ENCODE data around the gene ATG5. TPM values are rescaled to one million over a fixed set of nuclear protein-coding genes. Genes with fewer than 3 reads are reported as not detected.

Gene ATG5
- total RNA-seq, 1 donor from 2014 or later, result 40.8 TPM

GRCh38 chr6:106347219-106347618 is 21.7 kb upstream of the ATG5 start:
- no peak overlapping the region for H3K4me3 Mint-ChIP-seq (ENCODE audit: low read depth)

GRCh38 chr6:106339334-106340029 is 13.9 kb upstream of the ATG5 start:
- no peak overlapping the region for H3K4me3 Mint-ChIP-seq (ENCODE audit: low read depth)
- DNase-seq (ENCODE audit: low spot score, unreplicated experiment), result peak; percentile 23
- no peaks in the 10 kb centered on the region for H3K9me3 Mint-ChIP-seq (ENCODE audit: low read depth)
- peak; percentile 80 for TF ChIP-seq CTCF (IDR thresholded peaks at IDR 0.05; ENCODE audit: unreplicated experiment)
- H3K27me3 Mint-ChIP-seq, result peaks cover 12% of the 10 kb centered on the region
- no peaks in the 10 kb centered on the region for H3K36me3 Mint-ChIP-seq (ENCODE audit: insufficient read depth)
- H3K27ac Mint-ChIP-seq, result no peak overlapping the region
- H3K4me1 Mint-ChIP-seq (ENCODE audit: low read depth), result peaks cover 3% of the 10 kb centered on the region

More at GRCh38 chr6:106347219-106347618, 21.7 kb upstream of the ATG5 start:
- Mint-ChIP-seq H3K36me3 (ENCODE audit: insufficient read depth) (no peaks in the 10 kb centered on the region), H3K9me3 (ENCODE audit: low read depth) (peaks cover 4% of the 10 kb centered on the region), H3K27me3 (no peaks in the 10 kb centered on the region), H3K27ac (no peak overlapping the region), H3K4me1 (ENCODE audit: low read depth) (peaks cover 12% of the 10 kb centered on the region)
- TF ChIP-seq CTCF (IDR thresholded peaks at IDR 0.05; ENCODE audit: unreplicated experiment), result no peak
- no peak for DNase-seq (ENCODE audit: low spot score, unreplicated experiment)

- Mint-ChIP-seq H3K4me3 (ENCODE audit: low read depth) (no peak overlapping the region), H3K9me3 (ENCODE audit: low read depth) (no peaks in the 10 kb centered on the region), H3K4me1 (ENCODE audit: low read depth) (peaks cover 3% of the 10 kb centered on the region), H3K27me3 (peaks cover 12% of the 10 kb centered on the region), H3K27ac (no peak overlapping the region), H3K36me3 (ENCODE audit: insufficient read depth) (no peaks in the 10 kb centered on the region)
- DNase-seq (ENCODE audit: low spot score, unreplicated experiment), result peak; percentile 14
- TF ChIP-seq CTCF (IDR thresholded peaks at IDR 0.05; ENCODE audit: unreplicated experiment), result peak; percentile 80
These were observed 9.3 kb upstream of the ATG5 start for GRCh38 chr6:106334646-106335448.

GRCh38 chr6:106324726-106325335 is 729 bp downstream of the ATG5 start:
- TF ChIP-seq CTCF (IDR thresholded peaks at IDR 0.05; ENCODE audit: unreplicated experiment), result no peak
- Mint-ChIP-seq H3K9me3 (ENCODE audit: low read depth) (peaks cover 6% of the 10 kb centered on the region), H3K4me1 (ENCODE audit: low read depth) (peaks cover 24% of the 10 kb centered on the region), H3K27ac (peak overlapping the region; percentile 98), H3K4me3 (ENCODE audit: low read depth) (peak overlapping the region; percentile 97), H3K27me3 (no peaks in the 10 kb centered on the region), H3K36me3 (ENCODE audit: insufficient read depth) (peaks cover 2% of the 10 kb centered on the region)
- no peak for DNase-seq (ENCODE audit: low spot score, unreplicated experiment)

GRCh38 chr6:106321940-106322339 is 3.6 kb downstream of the ATG5 start:
- no peak for TF ChIP-seq CTCF (IDR thresholded peaks at IDR 0.05; ENCODE audit: unreplicated experiment)
- Mint-ChIP-seq H3K4me1 (ENCODE audit: low read depth) (peaks cover 19% of the 10 kb centered on the region), H3K27me3 (no peaks in the 10 kb centered on the region), H3K27ac (no peak overlapping the region), H3K9me3 (ENCODE audit: low read depth) (peaks cover 6% of the 10 kb centered on the region), H3K36me3 (ENCODE audit: insufficient read depth) (peaks cover 2% of the 10 kb centered on the region), H3K4me3 (ENCODE audit: low read depth) (no peak overlapping the region)
- no peak for DNase-seq (ENCODE audit: low spot score, unreplicated experiment)
